Smooth muscle cell (in vitro differentiated cells): Measurements from ENCODE around the gene CALML5. TPM values are rescaled to one million over a fixed set of nuclear protein-coding genes. Genes with fewer than 3 reads are reported as not detected.
A peak's percentile ranks its signal among the peaks of the same experiment; 100 is the strongest.

Experiments
- DNase-seq: peaks from one replicate; lab custom pipeline; 2025; ENCODE audit not compliant: unreplicated experiment; lab: John Stamatoyannopoulos, UW
- H2AFZ ChIP-seq: fragments of 200-600 bp; sonication (generic); 2 replicates; pipeline ENCODE4 v1.6.0; 2016; ENCODE audit warnings: antibody characterized with exemption, low read depth, mild to moderate bottlenecking
- H3F3A ChIP-seq: fragments of 200-600 bp; sonication (generic); 2 replicates; pipeline ENCODE4 v1.6.0; 2017; ENCODE audit warnings: antibody characterized with exemption, low read depth
- H3K27ac ChIP-seq: fragments of 200-600 bp; sonication (generic); 2 replicates; pipeline ENCODE4 v1.5.1; 2016; ENCODE audit warnings: low read depth, mild to moderate bottlenecking
- H3K27me3 ChIP-seq: fragments of 200-600 bp; sonication (generic); 2 replicates; pipeline ENCODE4 v1.6.1; 2016; ENCODE audit warnings: low read depth, mild to moderate bottlenecking
- H3K36me3 ChIP-seq: fragments of 200-600 bp; sonication (generic); 2 replicates; pipeline ENCODE4 v1.5.1; 2016; ENCODE audit warnings: low read depth
- H3K4me1 ChIP-seq: fragments of 200-600 bp; sonication (generic); 2 replicates; pipeline ENCODE4 v1.5.1; 2016; ENCODE audit warnings: low read depth
- H3K4me2 ChIP-seq: fragments of 200-600 bp; sonication (generic); 2 replicates; pipeline ENCODE4 v1.6.0; 2016; ENCODE audit warnings: mild to moderate bottlenecking
- H3K4me3 ChIP-seq: fragments of 200-600 bp; sonication (generic); 2 replicates; pipeline ENCODE4 v1.5.1; 2016; ENCODE audit warnings: mild to moderate bottlenecking
- H3K79me2 ChIP-seq: fragments of 200-600 bp; sonication (generic); 2 replicates; pipeline ENCODE4 v1.6.0; 2016; ENCODE audit warnings: low read depth, mild to moderate bottlenecking
- H3K9ac ChIP-seq: fragments of 200-600 bp; sonication (generic); 2 replicates; pipeline ENCODE4 v1.6.0; 2016; ENCODE audit warnings: low read depth
- H3K9me3 ChIP-seq: fragments of 200-600 bp; sonication (generic); replicated peaks from 2 replicates; pipeline ENCODE4 v1.5.1; 2016; ENCODE audit warnings: low read depth
- H4K20me1 ChIP-seq: fragments of 200-600 bp; sonication (generic); 2 replicates; pipeline ENCODE4 v1.6.0; 2016; ENCODE audit warnings: low read depth
- WGBS: methylation state at CpG from one replicate; pipeline ENCODE4 v1.1.7; 2016; ENCODE audit warnings: low lambda C conversion rate; 5-methylcytosine and 5-hydroxymethylcytosine counted together
- polyA plus RNA-seq: library from polyadenylated mRNA; unstranded; fragments of >200 nt; fragmentation: Nextera tagmentation; extraction: Ambion mirVana; gene quantifications from 2 replicates; pipeline ENCODE4 v1.2.1, GENCODE V29; 2016
- total RNA-seq: library from RNA; depleted of rRNA; stranded (reverse); fragments of >200 nt; gene quantifications from 2 replicates; pipeline ENCODE4 v1.2.3, GENCODE V29; 2014
- TF ChIP-seq, protein P1 (sequence below): fragments of 200-600 bp; sonication (generic); IDR thresholded peaks from 2 replicates; pipeline ENCODE4 v1.5.1; 2017; ENCODE audit warnings: borderline replicate concordance, mild to moderate bottlenecking, antibody characterized with exemption; ENCODE audit not compliant: insufficient read depth, poor library complexity, severe bottlenecking

CALML5 gene
- total and polyA plus RNA-seq, 2 experiments from 2014 or later: 16.5 to 24.3 TPM

DNA sequence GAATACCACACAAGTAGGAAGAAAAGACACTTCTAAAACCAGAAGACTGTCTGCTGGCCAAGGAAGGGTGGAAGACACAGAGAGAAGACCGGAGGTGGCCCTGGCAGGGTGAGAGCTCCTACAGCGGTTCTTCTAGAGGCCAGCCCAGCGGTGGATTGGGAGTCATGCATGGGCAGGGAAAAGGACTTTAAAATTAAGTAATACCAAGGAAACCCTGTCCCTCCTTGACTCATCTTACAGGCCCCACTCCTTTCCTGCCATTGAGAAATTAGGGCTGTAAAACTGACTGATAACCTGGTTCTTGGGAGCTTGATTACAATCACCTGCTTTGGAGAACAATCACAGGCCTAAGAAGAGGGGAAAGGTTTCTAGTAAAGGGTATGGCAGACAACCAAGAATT is 41.5 kb upstream of the CALML5 start:
- H3K4me1 ChIP-seq: no peaks in the 10 kb centered on the region
- TF ChIP-seq, protein P1, sequence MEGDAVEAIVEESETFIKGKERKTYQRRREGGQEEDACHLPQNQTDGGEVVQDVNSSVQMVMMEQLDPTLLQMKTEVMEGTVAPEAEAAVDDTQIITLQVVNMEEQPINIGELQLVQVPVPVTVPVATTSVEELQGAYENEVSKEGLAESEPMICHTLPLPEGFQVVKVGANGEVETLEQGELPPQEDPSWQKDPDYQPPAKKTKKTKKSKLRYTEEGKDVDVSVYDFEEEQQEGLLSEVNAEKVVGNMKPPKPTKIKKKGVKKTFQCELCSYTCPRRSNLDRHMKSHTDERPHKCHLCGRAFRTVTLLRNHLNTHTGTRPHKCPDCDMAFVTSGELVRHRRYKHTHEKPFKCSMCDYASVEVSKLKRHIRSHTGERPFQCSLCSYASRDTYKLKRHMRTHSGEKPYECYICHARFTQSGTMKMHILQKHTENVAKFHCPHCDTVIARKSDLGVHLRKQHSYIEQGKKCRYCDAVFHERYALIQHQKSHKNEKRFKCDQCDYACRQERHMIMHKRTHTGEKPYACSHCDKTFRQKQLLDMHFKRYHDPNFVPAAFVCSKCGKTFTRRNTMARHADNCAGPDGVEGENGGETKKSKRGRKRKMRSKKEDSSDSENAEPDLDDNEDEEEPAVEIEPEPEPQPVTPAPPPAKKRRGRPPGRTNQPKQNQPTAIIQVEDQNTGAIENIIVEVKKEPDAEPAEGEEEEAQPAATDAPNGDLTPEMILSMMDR: no peak
- H3K27ac ChIP-seq: no peak overlapping the region
- H3K36me3 ChIP-seq: no peaks in the 10 kb centered on the region
- H2AFZ ChIP-seq: no peak overlapping the region
- H3K9me3 ChIP-seq: peaks cover 9% of the 10 kb centered on the region
- H3K9ac ChIP-seq: no peak overlapping the region
- H3K79me2 ChIP-seq: no peaks in the 10 kb centered on the region
- no peak overlapping the region for H3K4me3 ChIP-seq
- H3K4me2 ChIP-seq: no peak overlapping the region
- DNase-seq: no peak
- no peaks in the 10 kb centered on the region for H4K20me1 ChIP-seq
- peaks cover 24% of the 10 kb centered on the region for H3F3A ChIP-seq
- no peaks in the 10 kb centered on the region for H3K27me3 ChIP-seq
- 86% methylated on average over 3 of the region's 3 CpGs for WGBS

DNA sequence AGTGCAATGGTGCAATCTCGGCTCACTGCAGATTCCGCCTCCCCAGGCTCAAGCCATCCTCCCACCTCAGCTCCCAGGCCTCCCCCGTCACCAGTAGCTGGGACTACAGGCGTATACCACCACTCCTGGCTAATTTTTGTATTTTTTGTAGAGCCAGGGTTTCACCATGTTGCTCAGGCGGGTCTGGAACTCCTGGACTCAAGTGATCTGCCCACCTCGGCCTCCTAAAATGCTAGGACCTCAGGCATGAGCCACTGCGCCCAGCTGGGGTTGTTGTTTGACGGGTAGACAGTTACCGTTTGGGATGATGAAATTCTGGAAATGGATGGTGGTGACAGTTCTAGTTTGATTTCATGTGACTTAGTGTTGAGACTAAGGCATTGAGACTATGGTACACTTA is 40.7 kb upstream of the CALML5 start:
- WGBS: 98% methylated on average over 9 of the region's 9 CpGs
- H3K4me3 ChIP-seq: no peak overlapping the region
- no peaks in the 10 kb centered on the region for H3K36me3 ChIP-seq
- H3K9me3 ChIP-seq: peaks cover 9% of the 10 kb centered on the region
- H4K20me1 ChIP-seq: no peaks in the 10 kb centered on the region
- no peak overlapping the region for H3K9ac ChIP-seq
- H3K27ac ChIP-seq: peak overlapping the region; percentile 86
- peaks cover 23% of the 10 kb centered on the region for H3F3A ChIP-seq
- TF ChIP-seq, protein P1: no peak
- no peaks in the 10 kb centered on the region for H3K79me2 ChIP-seq
- H3K4me1 ChIP-seq: no peaks in the 10 kb centered on the region
- no peaks in the 10 kb centered on the region for H3K27me3 ChIP-seq
- no peak overlapping the region for H2AFZ ChIP-seq
- no peak for DNase-seq
- no peak overlapping the region for H3K4me2 ChIP-seq

DNA sequence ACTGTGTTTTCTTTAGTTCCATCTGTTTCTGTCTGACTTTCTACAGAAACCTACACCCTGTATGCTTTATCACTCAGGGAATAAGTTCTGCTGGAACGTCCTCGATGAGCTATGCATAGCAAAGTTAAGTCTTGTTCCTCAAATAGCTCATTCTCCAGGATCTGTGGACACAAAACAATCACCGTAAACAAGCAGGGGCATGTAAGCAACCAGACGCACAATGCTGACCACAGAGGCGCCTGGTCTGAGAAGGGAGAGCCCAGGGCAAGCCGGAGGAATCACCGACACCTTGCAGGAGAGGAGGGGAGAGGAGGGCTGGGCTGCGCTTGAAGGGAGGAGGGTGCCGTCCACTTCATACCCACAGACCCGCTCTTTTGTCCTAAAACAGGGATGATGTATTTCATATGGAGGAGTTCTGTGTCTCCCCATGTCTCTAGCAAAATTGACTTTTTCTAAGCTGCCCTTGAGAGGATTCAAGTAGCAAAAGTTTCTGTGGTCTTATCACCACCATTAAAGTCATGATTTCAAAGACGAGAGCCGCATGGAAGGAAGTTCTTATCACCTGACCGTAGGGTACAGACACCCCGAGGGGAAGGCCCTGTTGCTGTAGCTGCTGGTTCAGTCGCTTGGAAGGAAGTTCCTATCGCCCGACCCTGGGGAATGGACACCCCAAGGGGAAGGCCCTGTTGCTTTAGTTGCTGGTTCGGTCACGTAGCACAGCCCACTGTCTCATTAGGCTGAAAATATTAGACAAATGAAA is 39.7 kb upstream of the CALML5 start:
- DNase-seq: no peak
- Histone ChIP-seq H3K4me2 (peak overlapping the region; percentile 71), H3K9me3 (peaks cover 9% of the 10 kb centered on the region), H4K20me1 (no peaks in the 10 kb centered on the region), H3K4me3 (no peak overlapping the region), H3K27me3 (no peaks in the 10 kb centered on the region), H3K9ac (peak overlapping the region; percentile 4), H3F3A (peaks cover 26% of the 10 kb centered on the region), H3K27ac (peak overlapping the region; percentile 86), H3K79me2 (no peaks in the 10 kb centered on the region), H2AFZ (no peak overlapping the region), H3K36me3 (no peaks in the 10 kb centered on the region), H3K4me1 (no peaks in the 10 kb centered on the region)
- TF ChIP-seq, protein P1: no peak
- WGBS: 38% methylated on average over 19 of the region's 19 CpGs

DNA sequence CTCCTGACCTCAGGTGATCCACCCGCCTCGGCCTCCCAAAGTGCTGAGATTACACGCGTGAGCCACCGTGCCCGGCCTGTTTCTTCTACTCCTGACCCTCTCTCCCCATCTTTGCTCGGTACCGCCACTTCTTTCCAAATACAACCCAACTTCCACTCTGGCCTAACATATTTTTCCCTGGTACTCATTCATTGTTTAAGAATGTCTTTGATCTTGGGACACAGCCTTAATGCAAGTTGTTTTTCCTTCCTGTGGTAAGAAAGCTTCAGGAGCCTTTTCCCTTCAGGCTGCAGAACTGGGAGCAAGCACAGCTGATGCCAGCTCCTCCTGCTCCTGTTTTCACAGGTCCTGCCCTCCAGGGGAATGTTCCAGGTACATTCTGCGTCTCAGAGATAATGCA is 39.1 kb upstream of the CALML5 start:
- peak overlapping the region; percentile 86 for H3K27ac ChIP-seq
- no peaks in the 10 kb centered on the region for H3K79me2 ChIP-seq
- H3F3A ChIP-seq: peaks cover 26% of the 10 kb centered on the region
- peaks cover 9% of the 10 kb centered on the region for H3K9me3 ChIP-seq
- TF ChIP-seq, protein P1: no peak
- H3K9ac ChIP-seq: no peak overlapping the region
- H3K4me3 ChIP-seq: no peak overlapping the region
- peak overlapping the region; percentile 71 for H3K4me2 ChIP-seq
- H3K27me3 ChIP-seq: no peaks in the 10 kb centered on the region
- H3K4me1 ChIP-seq: no peaks in the 10 kb centered on the region
- WGBS: 60% methylated on average over 9 of the region's 9 CpGs
- H2AFZ ChIP-seq: no peak overlapping the region
- H3K36me3 ChIP-seq: no peaks in the 10 kb centered on the region
- H4K20me1 ChIP-seq: no peaks in the 10 kb centered on the region
- no peak for DNase-seq
